ENCODE measurements around the gene TTC3. TPM values are rescaled to one million over a fixed set of nuclear protein-coding genes. Genes with fewer than 3 reads are reported as not detected.

TTC3 gene
- total and polyA plus RNA-seq, 9 of the 15 experiments (the other 6 are each of a cell fraction or from before 2014, with no cell fraction given), result 17.5 to 92.0 (median 59.5) TPM

GRCh38 chr21:37072988-37073416, at the start of gene TTC3, which contains the start of gene PIGP (continued):
- TF ChIP-seq REST (IDR thresholded peaks at IDR 0.05; ENCODE audit: borderline replicate concordance), result peak; percentile 93
- TF ChIP-seq REST (CRISPR knock-in tag; IDR thresholded peaks at IDR 0.05; ENCODE audit: low read depth), result no peak
- no peak; the same call in 1 of the 2 replicates for TF ChIP-seq KDM2B (CRISPR knock-in tag; IDR thresholded peaks at IDR 0.05)
- TF ChIP-seq HMG20B (CRISPR knock-in tag; IDR thresholded peaks at IDR 0.05), result no peak
- no peak for TF ChIP-seq BMI1 (IDR thresholded peaks at IDR 0.05; ENCODE audit: low read length)
- no peak for TF ChIP-seq NCOR1 (IDR thresholded peaks at IDR 0.05)
- no peak for TF ChIP-seq DNMT1 (IDR thresholded peaks at IDR 0.05)
- TF ChIP-seq, protein P1, sequence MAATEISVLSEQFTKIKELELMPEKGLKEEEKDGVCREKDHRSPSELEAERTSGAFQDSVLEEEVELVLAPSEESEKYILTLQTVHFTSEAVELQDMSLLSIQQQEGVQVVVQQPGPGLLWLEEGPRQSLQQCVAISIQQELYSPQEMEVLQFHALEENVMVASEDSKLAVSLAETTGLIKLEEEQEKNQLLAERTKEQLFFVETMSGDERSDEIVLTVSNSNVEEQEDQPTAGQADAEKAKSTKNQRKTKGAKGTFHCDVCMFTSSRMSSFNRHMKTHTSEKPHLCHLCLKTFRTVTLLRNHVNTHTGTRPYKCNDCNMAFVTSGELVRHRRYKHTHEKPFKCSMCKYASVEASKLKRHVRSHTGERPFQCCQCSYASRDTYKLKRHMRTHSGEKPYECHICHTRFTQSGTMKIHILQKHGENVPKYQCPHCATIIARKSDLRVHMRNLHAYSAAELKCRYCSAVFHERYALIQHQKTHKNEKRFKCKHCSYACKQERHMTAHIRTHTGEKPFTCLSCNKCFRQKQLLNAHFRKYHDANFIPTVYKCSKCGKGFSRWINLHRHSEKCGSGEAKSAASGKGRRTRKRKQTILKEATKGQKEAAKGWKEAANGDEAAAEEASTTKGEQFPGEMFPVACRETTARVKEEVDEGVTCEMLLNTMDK (IDR thresholded peaks at IDR 0.05; ENCODE audit: borderline replicate concordance, insufficient read depth, low read depth, low read length, poor library complexity, severe bottlenecking), result no peak
- peak; percentile 99 for TF ChIP-seq CREB3L1 (IDR thresholded peaks at IDR 0.05; ENCODE audit: borderline replicate concordance, low read depth)
- TF ChIP-seq HDAC1 (IDR thresholded peaks at IDR 0.05), result no peak
- TF ChIP-seq, protein P2, sequence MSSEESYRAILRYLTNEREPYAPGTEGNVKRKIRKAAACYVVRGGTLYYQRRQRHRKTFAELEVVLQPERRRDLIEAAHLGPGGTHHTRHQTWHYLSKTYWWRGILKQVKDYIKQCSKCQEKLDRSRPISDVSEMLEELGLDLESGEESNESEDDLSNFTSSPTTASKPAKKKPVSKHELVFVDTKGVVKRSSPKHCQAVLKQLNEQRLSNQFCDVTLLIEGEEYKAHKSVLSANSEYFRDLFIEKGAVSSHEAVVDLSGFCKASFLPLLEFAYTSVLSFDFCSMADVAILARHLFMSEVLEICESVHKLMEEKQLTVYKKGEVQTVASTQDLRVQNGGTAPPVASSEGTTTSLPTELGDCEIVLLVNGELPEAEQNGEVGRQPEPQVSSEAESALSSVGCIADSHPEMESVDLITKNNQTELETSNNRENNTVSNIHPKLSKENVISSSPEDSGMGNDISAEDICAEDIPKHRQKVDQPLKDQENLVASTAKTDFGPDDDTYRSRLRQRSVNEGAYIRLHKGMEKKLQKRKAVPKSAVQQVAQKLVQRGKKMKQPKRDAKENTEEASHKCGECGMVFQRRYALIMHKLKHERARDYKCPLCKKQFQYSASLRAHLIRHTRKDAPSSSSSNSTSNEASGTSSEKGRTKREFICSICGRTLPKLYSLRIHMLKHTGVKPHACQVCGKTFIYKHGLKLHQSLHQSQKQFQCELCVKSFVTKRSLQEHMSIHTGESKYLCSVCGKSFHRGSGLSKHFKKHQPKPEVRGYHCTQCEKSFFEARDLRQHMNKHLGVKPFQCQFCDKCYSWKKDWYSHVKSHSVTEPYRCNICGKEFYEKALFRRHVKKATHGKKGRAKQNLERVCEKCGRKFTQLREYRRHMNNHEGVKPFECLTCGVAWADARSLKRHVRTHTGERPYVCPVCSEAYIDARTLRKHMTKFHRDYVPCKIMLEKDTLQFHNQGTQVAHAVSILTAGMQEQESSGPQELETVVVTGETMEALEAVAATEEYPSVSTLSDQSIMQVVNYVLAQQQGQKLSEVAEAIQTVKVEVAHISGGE (CRISPR knock-in tag; IDR thresholded peaks at IDR 0.05), result peak in 2 of 3 experiments; percentile 18 to 55; a peak in 1 of 6 replicates
- TF ChIP-seq POLR2G (IDR thresholded peaks at IDR 0.05; ENCODE audit: low read depth, low read length), result peak; percentile 95
